MM.1S (cell line): Measurements from ENCODE around the gene PROKR2.

Experiments used
- DNase-seq: peaks from one replicate; pipeline ENCODE4 v3.0.0-alpha.2; 2015
- H2AFZ ChIP-seq: fragments of 300-600 bp; sonication (generic); 2 replicates; pipeline ENCODE4 v1.6.0; 2016; ENCODE audit warnings: antibody characterized with exemption, low read length
- H3F3A ChIP-seq: fragments of 300-600 bp; sonication (generic); 2 replicates; pipeline ENCODE4 v1.6.1; 2016; ENCODE audit warnings: mild to moderate bottlenecking, antibody characterized with exemption, low read length, moderate library complexity, mixed read lengths; ENCODE audit not compliant: insufficient read depth
- H3K27ac ChIP-seq: fragments of 300-600 bp; sonication (generic); 2 replicates; pipeline ENCODE4 v1.5.1; 2016; ENCODE audit warnings: mild to moderate bottlenecking, low read length
- H3K27me3 ChIP-seq: fragments of 300-600 bp; sonication (generic); replicated peaks from 2 replicates; pipeline ENCODE4 v1.6.0; 2016; ENCODE audit warnings: low read length; ENCODE audit not compliant: insufficient read depth
- H3K36me3 ChIP-seq: fragments of 300-600 bp; sonication (generic); replicated peaks from 2 replicates; pipeline ENCODE4 v1.6.1; 2016; ENCODE audit warnings: mild to moderate bottlenecking, low read length, mixed read lengths; ENCODE audit not compliant: insufficient read depth
- H3K4me1 ChIP-seq: fragments of 300-600 bp; sonication (generic); 2 replicates; pipeline ENCODE4 v1.6.1; 2016; ENCODE audit warnings: low read length, mixed read lengths
- H3K4me2 ChIP-seq: fragments of 300-600 bp; sonication (generic); 2 replicates; pipeline ENCODE4 v1.6.0; 2016; ENCODE audit warnings: low read depth, low read length
- H3K4me3 ChIP-seq: fragments of 300-600 bp; sonication (generic); 2 replicates; pipeline ENCODE4 v1.5.1; 2016; ENCODE audit warnings: low read length, mixed read lengths
- H3K79me2 ChIP-seq: fragments of 300-600 bp; sonication (generic); 2 replicates; pipeline ENCODE4 v1.6.1; 2016; ENCODE audit warnings: mixed run types, low read length, mixed read lengths
- H3K9ac ChIP-seq: fragments of 300-600 bp; sonication (generic); 2 replicates; pipeline ENCODE4 v1.6.1; 2016; ENCODE audit warnings: low read length, mixed read lengths
- H3K9me2 ChIP-seq: fragments of 300-600 bp; sonication (generic); replicated peaks from 2 replicates; pipeline ENCODE4 v1.6.1; 2016; ENCODE audit warnings: mild to moderate bottlenecking, low read length, mixed read lengths; ENCODE audit not compliant: insufficient read depth
- H3K9me3 ChIP-seq: fragments of 300-600 bp; sonication (generic); replicated peaks from 2 replicates; pipeline ENCODE4 v1.6.1; 2016; ENCODE audit warnings: mild to moderate bottlenecking, low read length, mixed read lengths; ENCODE audit not compliant: insufficient read depth
- H4K20me1 ChIP-seq: fragments of 300-600 bp; sonication (generic); 2 replicates; pipeline ENCODE4 v1.6.1; 2016; ENCODE audit warnings: mild to moderate bottlenecking, low read length, moderate library complexity, mixed read lengths; ENCODE audit not compliant: insufficient read depth
- CTCF ChIP-seq: fragments of 300-600 bp; sonication (generic); IDR thresholded peaks from 2 replicates; pipeline ENCODE4 v1.5.1; 2016; ENCODE audit warnings: antibody characterized with exemption, low read length, mixed read lengths
- EZH2 ChIP-seq: fragments of 300-600 bp; sonication (generic); optimal IDR thresholded peaks from 2 replicates; pipeline ENCODE3; 2017; ENCODE audit warnings: low read depth, mild to moderate bottlenecking, antibody characterized with exemption, low read length, mixed read lengths
- EZH2phosphoT487 ChIP-seq: fragments of 300-600 bp; sonication (generic); IDR thresholded peaks from 2 replicates; pipeline ENCODE4 v1.6.1; 2018; ENCODE audit warnings: antibody characterized with exemption, low read length

PROKR2 gene

GRCh38 chr20:5316188-5317158, at the start of gene PROKR2:
Gene PROKR2 (minus strand): TSS chr20:5316954. CDS start chr20:5314369, 2,585 bp downstream.
- H4K20me1 ChIP-seq, result no peaks in the 10 kb centered on the region
- H3K4me2 ChIP-seq, result peak within 1 kb of the TSS; percentile 45; the same call in 1 of the 2 replicates
- no peak within 1 kb of the TSS; the same call in 1 of the 2 replicates for H3K4me3 ChIP-seq
- H3K9me3 ChIP-seq, result no peaks in the 10 kb centered on the region
- no peaks in the 10 kb centered on the region for H3K36me3 ChIP-seq
- H2AFZ ChIP-seq, result no peak within 1 kb of the TSS
- no peaks in the 10 kb centered on the region for H3K79me2 ChIP-seq
- H3K9ac ChIP-seq, result no peak within 1 kb of the TSS
- DNase-seq, result no peak
- no peaks in the 10 kb centered on the region for H3F3A ChIP-seq
- TF ChIP-seq EZH2phosphoT487 (no peak), EZH2 (no peak), CTCF (no peak)
- no peaks in the 10 kb centered on the region for H3K4me1 ChIP-seq
- H3K27me3 ChIP-seq, result peaks cover 11% of the 10 kb centered on the region
- no peak within 1 kb of the TSS for H3K27ac ChIP-seq
- H3K9me2 ChIP-seq, result no peaks in the 10 kb centered on the region

- Histone ChIP-seq H3K4me3 (no peak overlapping the region), H3F3A (no peaks in the 10 kb centered on the region), H3K27me3 (no peaks in the 10 kb centered on the region), H3K36me3 (no peaks in the 10 kb centered on the region), H2AFZ (no peak overlapping the region), H4K20me1 (no peaks in the 10 kb centered on the region), H3K9ac (no peak overlapping the region), H3K9me3 (no peaks in the 10 kb centered on the region; the same call in 1 of the 2 replicates), H3K79me2 (no peaks in the 10 kb centered on the region), H3K27ac (no peak overlapping the region), H3K4me1 (no peaks in the 10 kb centered on the region), H3K4me2 (no peak overlapping the region), H3K9me2 (no peaks in the 10 kb centered on the region)
- DNase-seq, result no peak
- TF ChIP-seq EZH2phosphoT487 (no peak), CTCF (no peak)
Measured at GRCh38 chr20:5364997-5365597, 48.3 kb upstream of the PROKR2 start.

GRCh38 chr20:5364136-5364821, 47.5 kb upstream of the PROKR2 start:
- TF ChIP-seq EZH2phosphoT487 (no peak), CTCF (no peak), EZH2 (no peak)
- Histone ChIP-seq H3K79me2 (no peaks in the 10 kb centered on the region), H3K27ac (no peak overlapping the region), H3K36me3 (no peaks in the 10 kb centered on the region), H3K9me2 (no peaks in the 10 kb centered on the region), H4K20me1 (no peaks in the 10 kb centered on the region), H3K4me3 (no peak overlapping the region), H3K9ac (no peak overlapping the region), H3K9me3 (no peaks in the 10 kb centered on the region; the same call in 1 of the 2 replicates), H3K27me3 (no peaks in the 10 kb centered on the region), H3K4me1 (no peaks in the 10 kb centered on the region), H2AFZ (no peak overlapping the region), H3K4me2 (no peak overlapping the region), H3F3A (no peaks in the 10 kb centered on the region)
- no peak for DNase-seq
